ENCODE data around the gene PTGS1.

The PTGS1 gene

DNA sequence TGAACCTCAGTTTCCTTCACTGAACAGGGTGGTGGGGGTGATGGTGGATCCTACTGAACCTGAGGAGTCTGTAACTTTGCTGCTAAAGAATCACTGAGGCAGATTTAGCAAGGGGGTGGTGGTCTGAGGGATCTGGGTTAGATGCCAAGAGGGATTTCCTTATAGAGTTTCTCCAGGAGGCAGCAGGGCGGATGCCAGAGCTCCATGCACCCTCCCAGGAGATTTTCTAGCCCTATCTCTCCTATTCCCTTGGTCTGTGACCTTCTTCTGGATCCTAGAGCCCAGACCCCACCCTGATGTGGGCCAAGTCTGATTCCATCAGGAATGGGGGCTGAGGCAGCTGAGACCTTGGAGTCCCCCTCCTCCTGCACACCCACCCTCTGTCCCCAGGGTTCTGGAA lies 6.0 kb downstream of the PTGS1 start:
- no peak for DNase-seq

DNA sequence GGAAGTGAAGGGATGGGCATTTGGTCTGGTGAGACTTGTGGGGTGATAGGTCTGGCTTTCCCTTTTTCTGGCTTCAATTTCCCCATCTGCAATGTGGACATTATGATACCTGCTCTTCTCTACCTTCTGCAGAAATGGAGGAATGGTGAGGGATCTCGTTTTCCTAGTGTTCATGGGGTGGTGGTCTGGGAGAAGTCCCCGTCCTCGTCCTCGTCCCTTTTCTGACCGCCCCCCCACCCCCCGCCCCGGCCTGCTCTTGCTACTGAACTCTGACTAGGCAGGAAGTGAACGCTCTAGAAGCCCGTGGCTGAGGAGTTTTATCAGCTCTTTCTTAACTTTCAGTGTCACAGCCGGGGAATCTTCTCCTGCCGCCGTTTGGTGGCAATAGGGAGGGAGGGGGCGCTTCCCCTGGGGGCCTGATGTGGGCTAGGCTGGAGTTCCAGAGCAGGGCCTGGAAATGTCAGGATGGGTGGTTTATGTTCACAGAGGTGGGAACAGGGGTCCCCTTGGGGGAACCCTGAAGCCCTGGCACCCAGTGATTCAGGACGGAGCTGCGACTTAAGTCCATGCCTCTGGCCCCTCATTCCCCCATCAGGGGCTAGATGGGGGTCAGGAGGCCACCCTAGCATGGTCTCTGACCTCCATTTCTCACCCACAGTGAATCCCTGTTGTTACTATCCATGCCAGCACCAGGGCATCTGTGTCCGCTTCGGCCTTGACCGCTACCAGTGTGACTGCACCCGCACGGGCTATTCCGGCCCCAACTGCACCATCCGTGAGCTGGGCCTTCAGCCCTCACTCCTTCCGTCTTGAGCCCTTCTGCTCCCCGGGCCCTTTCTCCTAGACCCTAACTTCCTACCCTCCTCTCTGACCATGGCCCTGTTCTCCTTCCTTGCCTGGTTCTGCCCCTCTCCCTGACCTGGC lies 6.7 kb downstream of the PTGS1 start:
- no peak for DNase-seq

DNA sequence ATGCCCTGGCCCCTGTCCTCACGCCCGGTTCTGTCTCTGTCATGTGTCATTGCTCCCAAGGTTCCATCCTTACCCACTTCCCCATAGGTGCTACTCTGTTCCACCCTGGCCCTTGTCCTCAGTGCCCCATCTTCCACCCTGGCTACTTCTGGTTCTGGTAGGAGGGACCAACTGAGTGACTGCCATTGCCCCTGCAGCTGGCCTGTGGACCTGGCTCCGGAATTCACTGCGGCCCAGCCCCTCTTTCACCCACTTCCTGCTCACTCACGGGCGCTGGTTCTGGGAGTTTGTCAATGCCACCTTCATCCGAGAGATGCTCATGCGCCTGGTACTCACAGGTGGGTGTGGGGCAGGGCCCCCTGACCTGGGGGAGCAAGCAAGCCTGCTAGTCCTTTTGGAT lies 7.4 kb downstream of the PTGS1 start:
- DNase-seq: no peak

DNA sequence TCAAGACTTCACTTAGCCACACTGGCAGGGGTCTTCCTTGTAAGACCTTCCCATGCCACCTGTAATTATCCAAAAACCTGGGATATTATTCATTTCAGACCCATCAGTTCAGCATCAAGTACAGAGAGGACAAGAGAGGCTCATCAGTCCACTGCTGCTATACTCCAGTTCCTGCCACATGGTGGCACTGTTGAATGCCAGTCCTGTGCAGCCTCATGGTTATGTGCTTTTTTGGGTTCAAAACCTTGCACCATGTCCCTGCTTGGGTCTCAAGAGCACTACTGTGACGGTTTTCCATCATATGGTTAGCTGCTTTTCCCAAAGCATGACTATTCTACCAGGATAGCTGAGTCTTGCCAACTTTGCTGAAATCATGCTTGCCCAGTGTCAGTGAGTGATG lies 8.5 kb downstream of the PTGS1 start:
- no peak for DNase-seq

DNA sequence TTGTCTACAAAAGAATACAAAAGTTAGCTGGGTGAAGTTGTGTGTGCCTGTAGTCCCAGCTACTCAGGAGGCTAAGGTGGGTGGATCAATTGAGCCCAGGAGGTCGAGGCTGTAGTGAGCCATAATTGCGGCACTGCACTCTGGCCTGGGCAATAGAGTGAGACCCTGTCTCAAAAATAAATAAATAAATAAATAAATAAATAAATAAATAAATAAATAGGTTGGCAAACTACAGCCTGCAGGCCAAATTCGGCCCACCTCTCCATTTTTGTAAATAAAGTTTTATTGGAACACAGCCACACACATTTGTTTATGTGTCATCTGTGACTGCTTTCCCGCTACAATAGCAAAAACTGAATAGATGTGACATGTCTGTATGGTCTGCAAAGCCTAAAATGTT lies 9.5 kb downstream of the PTGS1 start:
- DNase-seq: no peak

DNA sequence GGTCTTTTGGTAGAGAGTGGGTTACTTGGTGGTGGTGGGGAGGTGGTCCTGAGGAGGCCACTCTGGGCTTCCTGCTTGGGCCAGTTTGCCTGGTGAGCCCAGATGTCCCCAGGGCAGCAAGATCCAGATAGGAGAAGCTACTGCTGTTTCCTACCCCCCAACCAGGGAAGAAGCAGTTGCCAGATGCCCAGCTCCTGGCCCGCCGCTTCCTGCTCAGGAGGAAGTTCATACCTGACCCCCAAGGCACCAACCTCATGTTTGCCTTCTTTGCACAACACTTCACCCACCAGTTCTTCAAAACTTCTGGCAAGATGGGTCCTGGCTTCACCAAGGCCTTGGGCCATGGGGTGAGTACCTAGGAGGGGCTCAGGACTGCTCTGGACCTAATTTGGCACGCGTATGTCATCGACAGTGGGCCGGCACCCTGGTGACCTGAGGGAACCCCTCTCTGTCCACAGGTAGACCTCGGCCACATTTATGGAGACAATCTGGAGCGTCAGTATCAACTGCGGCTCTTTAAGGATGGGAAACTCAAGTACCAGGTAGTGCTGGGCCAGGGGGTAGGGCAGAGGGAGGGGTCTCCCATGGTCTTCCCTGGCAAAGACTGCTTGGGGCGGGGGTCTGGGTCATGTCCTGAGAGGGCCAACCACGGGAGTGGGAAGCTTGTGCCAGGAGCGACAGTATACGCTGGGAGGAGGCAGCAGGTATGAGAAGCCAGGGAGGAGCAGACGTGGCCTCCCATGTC lies 10.6 kb downstream of the PTGS1 start:
- no peak for DNase-seq

DNA sequence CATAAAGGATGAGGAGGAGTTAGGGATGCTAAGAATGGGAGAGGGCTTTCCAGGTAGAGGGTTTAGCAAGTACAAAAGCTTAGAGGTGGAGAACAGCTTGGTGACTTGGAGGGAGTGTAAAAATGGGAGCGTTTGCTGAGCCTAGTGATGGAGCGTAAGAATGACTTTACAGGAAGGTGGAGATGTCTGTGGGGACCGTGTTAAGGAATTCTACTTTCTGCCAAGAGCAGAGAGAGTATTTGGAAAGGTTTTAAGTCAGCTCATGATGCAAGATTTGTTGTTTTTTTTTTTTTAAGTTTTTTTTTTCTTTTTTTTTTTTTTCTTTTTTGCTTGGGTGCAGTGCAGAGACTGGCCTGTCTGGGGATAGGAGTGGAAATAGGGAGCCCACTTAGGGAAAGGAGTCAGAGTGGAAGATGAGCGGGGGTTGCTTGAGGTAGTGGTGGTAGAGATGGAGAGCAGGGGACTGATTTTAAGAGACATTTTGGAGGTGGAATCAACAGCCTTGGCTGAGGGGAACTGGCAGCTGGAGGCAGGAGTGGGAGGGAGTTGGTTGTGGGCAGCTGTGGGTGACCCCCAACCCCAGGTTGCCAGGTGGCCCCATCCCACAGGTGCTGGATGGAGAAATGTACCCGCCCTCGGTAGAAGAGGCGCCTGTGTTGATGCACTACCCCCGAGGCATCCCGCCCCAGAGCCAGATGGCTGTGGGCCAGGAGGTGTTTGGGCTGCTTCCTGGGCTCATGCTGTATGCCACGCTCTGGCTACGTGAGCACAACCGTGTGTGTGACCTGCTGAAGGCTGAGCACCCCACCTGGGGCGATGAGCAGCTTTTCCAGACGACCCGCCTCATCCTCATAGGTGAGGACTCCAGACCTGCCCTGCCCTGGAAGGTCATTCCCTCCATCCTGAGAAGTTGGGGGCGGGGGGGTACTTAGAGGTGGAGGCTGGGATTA lies 12.4 kb downstream of the PTGS1 start:
- no peak for DNase-seq

DNA sequence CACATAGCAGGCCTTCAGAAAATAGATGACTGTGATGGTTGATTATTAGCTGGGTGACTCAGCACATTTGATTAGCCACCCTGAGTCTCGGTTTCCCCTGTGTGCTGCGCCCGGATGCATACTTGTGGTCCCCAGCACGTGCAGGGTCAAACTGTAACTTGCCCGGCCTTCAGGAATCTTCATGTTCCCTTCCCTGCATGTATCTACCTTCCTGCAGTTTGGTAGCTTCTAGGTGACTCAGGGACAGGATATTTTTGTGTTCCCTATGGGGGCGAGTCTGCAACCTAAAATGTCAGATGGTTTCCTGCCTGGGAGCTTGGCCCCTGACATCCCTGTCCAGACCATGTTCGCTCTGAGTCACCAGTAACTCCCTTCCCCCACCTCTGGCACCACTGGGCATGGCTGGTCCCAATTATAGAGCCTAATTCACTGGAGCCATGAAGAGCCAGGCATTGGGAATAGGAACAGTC lies 13.2 kb downstream of the PTGS1 start:
- DNase-seq: no peak

DNA sequence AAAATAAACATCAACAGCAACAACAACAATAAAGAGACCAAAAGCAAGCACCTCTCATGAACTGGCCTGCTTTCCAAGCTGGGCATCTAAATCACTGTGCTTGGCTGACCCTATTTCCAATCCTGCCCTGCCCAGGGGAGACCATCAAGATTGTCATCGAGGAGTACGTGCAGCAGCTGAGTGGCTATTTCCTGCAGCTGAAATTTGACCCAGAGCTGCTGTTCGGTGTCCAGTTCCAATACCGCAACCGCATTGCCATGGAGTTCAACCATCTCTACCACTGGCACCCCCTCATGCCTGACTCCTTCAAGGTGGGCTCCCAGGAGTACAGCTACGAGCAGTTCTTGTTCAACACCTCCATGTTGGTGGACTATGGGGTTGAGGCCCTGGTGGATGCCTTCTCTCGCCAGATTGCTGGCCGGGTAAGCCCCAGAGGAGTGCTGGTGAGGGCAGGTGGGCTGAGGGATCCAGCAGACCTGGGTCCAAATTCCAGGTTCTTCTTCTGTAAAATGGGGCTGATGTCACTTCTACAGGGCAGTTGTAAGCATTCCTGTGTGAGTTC lies 15.6 kb downstream of the PTGS1 start:
- DNase-seq: no peak

DNA sequence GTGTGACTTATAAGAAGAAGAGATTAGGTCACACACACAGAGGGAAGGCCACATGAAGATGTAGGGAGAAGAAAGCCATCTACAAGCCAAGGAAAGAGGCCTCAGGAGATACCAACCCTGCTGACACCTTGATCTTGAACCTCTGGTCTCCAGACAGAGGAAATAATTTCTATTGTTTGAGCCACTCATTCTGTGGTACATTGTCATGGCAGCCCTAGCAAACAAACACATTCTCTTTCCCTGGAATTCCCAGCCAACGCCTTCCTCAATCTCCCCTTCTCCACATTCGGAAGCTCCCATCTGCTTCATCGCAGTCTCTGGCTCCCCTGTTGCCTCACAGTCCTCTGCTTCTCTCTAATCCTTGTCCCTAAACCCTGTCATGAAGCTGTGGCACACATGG lies 16.7 kb downstream of the PTGS1 start:
- DNase-seq: no peak

DNA sequence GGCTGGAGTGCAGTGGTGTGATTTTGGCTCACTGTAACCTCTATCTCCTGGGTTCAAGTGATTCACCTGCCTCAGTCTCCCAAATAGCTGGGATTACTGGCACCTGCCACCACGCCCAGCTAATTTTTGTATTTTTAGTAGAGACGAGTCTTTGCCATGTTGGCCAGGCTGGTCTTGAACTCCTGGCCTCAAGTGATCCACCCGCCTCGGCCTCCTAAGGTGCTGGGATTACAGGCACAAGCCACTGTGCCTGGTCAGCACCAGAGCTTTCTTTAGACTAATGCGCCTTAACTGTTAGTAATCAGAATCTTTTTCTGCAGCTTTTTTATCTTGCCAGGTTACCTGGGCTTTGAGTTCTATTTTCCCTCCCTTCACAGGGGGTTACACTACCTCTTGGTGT lies 18.4 kb downstream of the PTGS1 start:
- DNase-seq: no peak

DNA sequence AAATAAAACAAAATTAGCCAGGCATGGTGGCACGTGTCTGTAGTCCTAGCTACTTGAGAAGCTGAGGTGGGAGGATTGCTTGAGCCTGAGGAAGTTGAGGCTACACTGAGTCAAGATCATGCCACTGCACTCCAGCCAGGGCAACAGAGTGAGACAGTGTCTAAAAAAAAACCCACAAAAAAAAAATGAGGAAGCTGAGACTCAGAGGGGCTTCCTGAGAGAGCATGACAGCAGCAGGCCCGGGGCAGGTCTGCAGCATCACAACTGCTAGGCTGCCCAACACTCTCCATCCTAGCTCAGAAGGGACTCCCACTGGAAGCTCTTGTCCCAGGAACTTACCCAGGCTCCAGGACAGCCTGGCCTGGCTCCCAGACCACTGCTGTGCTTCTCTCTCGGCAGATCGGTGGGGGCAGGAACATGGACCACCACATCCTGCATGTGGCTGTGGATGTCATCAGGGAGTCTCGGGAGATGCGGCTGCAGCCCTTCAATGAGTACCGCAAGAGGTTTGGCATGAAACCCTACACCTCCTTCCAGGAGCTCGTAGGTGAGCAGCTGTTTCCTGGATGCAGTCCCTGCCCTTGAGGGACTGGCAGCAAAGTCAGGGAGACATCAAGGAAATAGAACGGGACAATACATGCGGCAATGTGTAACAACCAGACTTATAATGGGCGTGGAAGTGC lies 19.1 kb downstream of the PTGS1 start:
- no peak for DNase-seq

DNA sequence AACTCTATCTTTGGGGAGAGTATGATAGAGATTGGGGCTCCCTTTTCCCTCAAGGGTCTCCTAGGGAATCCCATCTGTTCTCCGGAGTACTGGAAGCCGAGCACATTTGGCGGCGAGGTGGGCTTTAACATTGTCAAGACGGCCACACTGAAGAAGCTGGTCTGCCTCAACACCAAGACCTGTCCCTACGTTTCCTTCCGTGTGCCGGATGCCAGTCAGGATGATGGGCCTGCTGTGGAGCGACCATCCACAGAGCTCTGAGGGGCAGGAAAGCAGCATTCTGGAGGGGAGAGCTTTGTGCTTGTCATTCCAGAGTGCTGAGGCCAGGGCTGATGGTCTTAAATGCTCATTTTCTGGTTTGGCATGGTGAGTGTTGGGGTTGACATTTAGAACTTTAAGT lies 21.5 kb downstream of the PTGS1 start:
- no peak for DNase-seq

DNA sequence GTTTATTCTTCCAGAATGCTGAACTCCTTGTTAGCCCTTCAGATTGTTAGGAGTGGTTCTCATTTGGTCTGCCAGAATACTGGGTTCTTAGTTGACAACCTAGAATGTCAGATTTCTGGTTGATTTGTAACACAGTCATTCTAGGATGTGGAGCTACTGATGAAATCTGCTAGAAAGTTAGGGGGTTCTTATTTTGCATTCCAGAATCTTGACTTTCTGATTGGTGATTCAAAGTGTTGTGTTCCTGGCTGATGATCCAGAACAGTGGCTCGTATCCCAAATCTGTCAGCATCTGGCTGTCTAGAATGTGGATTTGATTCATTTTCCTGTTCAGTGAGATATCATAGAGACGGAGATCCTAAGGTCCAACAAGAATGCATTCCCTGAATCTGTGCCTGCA lies 21.9 kb downstream of the PTGS1 start:
- no peak for DNase-seq

DNA sequence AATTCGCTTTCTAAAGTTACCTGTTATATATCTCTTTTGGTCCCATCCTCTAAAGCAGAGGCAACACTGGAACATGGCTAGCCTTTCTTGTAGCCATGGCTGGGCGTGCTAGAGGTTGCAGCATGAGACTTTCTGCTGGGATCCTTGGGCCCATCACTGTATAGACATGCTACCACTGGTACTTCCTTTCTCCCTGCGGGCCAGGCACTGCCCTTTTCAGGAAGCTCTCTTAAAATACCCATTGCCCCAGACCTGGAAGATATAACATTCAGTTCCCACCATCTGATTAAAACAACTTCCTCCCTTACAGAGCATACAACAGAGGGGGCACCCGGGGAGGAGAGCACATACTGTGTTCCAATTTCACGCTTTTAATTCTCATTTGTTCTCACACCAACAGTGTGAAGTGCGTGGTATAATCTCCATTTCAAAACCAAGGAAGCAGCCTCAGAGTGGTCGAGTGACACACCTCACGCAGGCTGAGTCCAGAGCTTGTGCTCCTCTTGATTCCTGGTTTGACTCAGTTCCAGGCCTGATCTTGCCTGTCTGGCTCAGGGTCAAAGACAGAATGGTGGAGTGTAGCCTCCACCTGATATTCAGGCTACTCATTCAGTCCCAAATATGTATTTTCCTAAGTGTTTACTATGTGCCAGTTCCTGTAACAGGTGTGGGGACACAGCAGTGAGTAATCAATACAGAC lies 22.6 kb downstream of the PTGS1 start:
- DNase-seq: no peak

DNA sequence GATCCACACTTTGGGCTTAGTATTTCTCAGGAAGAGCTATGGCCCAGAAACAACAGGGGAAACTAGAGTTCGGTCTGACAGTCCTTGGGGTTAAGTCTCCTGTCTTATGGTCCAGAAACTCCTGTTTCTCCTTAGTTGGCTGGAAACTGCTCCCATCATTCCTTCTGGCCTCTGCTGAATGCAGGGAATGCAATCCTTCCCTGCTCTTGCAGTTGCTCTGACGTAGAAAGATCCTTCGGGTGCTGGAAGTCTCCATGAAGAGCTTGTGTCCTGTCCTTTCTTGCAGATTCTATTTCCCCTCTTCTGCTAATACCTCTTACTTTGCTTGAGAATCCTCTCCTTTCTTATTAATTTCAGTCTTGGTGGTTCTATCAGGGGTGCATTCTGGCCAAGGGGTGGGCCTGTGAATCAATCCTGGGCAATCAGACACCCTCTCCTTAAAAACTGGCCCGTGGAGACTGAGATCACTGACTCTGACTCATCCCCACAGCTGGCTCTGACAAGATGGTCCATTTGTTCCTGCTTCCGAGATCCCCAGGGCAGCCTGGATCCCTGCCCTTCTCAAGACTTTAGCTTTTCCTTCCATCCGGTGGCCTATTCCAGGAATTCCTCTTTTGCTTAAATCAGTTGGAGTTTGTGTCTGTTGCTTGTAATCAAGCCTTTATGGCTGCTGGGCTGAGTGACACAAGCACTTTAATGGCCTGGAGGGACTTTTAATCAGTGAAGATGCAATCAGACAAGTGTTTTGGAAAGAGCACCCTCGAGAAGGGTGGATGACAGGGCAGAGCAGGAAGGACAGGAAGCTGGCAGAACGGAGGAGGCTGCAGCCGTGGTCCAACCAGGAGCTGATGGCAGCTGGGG lies 23.7 kb downstream of the PTGS1 start:
- DNase-seq: no peak

DNA sequence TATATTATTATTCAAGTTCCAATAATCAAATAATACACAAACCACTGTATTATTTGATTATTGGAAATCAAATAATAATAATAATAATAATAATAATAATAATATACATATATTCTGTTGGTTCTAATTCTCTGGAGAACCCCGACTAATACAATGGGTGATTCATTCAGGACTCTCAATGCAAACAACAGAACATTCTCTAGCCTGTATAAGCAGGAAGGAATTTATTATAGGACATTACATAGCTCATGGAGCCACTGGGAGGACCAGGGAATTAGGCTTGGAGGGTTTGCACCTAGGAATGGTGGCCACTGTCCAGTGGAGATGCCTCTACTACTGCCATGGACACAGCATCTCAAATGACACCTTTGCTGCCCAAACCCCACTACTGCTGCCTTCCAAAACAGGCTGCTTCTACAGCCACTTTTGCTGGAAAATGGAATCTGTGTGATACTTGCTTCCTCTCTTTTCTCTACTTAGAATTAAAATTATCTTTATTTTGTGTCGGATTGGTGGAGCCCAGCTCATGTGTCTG lies 25.9 kb downstream of the PTGS1 start:
- no peak for DNase-seq

DNA sequence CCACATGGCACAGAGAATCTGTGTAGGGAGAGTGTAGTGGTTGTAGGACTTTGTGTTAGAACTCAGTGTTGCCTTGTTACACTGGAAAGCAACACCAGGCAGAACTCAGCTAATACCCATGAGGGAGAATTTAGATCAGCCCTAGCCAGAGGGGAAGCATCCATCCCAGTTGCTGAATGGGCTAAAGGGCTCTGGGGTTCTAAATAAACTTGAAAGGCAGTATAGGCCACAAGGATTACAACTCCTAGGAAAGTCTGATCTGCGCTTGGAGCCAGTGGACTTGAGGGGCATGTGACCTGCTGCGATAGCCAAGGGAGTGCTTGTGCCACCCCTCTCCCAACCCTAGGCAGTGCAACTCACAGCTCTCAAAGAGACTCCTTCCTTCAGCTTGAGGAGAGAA lies 26.9 kb downstream of the PTGS1 start:
- no peak for DNase-seq

DNA sequence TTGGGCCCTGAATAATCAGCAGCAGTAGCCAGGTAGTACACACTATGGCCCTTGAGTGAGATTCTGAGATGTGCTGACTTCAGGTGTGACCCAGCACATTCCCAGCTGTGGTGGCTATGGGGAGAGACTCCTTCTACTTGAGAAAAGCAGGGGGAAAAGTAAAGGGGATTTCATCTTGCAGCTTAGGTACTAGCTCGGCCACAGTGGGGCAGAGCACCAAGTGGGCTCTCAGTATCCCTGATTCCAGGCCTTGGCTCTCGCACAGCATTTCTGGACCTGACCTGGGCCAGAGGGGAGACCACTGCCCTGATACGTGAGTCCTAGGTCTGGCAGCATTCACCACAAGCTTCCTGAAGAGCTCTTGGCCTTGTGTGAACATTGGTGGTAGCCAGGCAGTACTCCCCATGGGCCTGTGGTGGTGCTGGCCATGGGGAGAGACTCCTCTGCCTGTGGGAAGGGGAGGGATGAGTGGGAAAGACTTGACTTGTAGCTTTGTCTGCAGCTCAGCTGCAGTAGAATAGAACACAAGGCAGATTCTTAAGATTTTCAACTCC lies 27.6 kb downstream of the PTGS1 start:
- no peak for DNase-seq

DNA sequence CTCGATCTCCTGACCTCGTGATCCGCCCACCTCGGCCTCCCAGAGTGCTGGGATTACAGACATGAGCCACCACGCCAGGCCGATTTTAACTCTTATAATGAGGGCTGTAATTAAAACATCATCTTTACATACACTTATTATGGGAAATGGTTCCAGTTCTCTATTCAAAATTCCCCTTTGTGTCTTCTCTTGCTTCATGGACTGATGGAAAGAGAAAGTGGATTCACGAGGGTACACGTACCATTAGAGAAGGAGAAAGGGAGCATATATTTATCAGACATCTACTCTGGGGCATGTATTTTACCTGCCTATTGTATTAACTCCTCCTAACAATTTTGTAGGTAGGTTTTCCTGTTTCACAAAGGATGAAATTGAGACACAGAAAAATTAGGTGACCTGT lies 31.1 kb downstream of the PTGS1 start:
- no peak for DNase-seq
